GM12873 (cell line): Measurements from ENCODE around the gene MRPL21.

Source experiments
- CTCF ChIP-seq: IDR thresholded peaks from 2 replicates; pipeline ENCODE4 v1.5.1; 2012; ENCODE audit warnings: low read depth, mild to moderate bottlenecking, moderate library complexity, low read length, control low read depth; ENCODE audit not compliant: insufficient read depth; ENCODE audit errors: missing control alignments

The MRPL21 gene

GRCh38 chr11:68855205-68855981 lies 48.2 kb downstream of the MRPL21 start:
- no peak for TF ChIP-seq CTCF

GRCh38 chr11:68854273-68854958 lies 49.2 kb downstream of the MRPL21 start:
- TF ChIP-seq CTCF, result no peak

GRCh38 chr11:68852628-68853027 lies 51.0 kb downstream of the MRPL21 start:
- TF ChIP-seq CTCF, result no peak

GRCh38 chr11:68848429-68848828 lies 55.2 kb downstream of the MRPL21 start:
- TF ChIP-seq CTCF, result no peak

- no peak for TF ChIP-seq CTCF
Measured at GRCh38 chr11:68847395-68847794, 56.2 kb downstream of the MRPL21 start.

GRCh38 chr11:68845351-68846002 lies 58.2 kb downstream of the MRPL21 start:
- no peak for TF ChIP-seq CTCF

- no peak for TF ChIP-seq CTCF
Measured at GRCh38 chr11:68844801-68845200, 58.8 kb downstream of the MRPL21 start.
